ENCODE results near the gene COIL. TPM values are rescaled to one million over a fixed set of nuclear protein-coding genes. Genes with fewer than 3 reads are reported as not detected.

The COIL gene
- total RNA-seq, 2 experiments from 2014 or later = 19.4 to 20.3 TPM

GRCh38 chr17:56899403-56899802 lies 61.4 kb downstream of the COIL start:
- Mint-ChIP-seq H3K27ac (no peak overlapping the region), H3K36me3 (ENCODE audit: low read depth) (peaks cover 98% of the 10 kb centered on the region), H3K4me3 (no peak overlapping the region), H3K4me1 (ENCODE audit: low read depth) (peaks cover 6% of the 10 kb centered on the region), H3K27me3 (no peaks in the 10 kb centered on the region), H3K9me3 (no peaks in the 10 kb centered on the region)
- CTCF ChIA-PET = no interaction called here
- Histone ChIP-seq H3K27me3 (ENCODE audit: control insufficient read depth in 1 of 2, insufficient read depth in 2 of 2, low read length in 2 of 2) (no peaks in the 10 kb centered on the region), H3K9me3 (ENCODE audit: control insufficient read depth in 1 of 2, insufficient read depth in 1 of 2, low read length in 2 of 2) (no peaks in the 10 kb centered on the region), H3K4me3 (ENCODE audit: low read length) (no peak overlapping the region), H3K4me1 (ENCODE audit: insufficient read depth, low read length) (no peaks in the 10 kb centered on the region), H3K27ac (ENCODE audit: low read depth in 1 of 2, low read length in 2 of 2) (no peak overlapping the region), H3K36me3 (ENCODE audit: insufficient read depth, low read length) (peaks cover 93% of the 10 kb centered on the region)
- POLR2A ChIA-PET = interaction anchor here (0.6 kb wide), 1 partner anchor 13 kb away, joined by 3 read pairs; no protein-coding TSS in a partner anchor
- DNase-seq (no peak), ATAC-seq (ENCODE audit: poor library complexity) (no peak)
- no peak for TF ChIP-seq CTCF (IDR thresholded peaks at IDR 0.05)
- intact Hi-C loops (cut with DNase I, micrococcal nuclease) = no loop called here

DNA sequence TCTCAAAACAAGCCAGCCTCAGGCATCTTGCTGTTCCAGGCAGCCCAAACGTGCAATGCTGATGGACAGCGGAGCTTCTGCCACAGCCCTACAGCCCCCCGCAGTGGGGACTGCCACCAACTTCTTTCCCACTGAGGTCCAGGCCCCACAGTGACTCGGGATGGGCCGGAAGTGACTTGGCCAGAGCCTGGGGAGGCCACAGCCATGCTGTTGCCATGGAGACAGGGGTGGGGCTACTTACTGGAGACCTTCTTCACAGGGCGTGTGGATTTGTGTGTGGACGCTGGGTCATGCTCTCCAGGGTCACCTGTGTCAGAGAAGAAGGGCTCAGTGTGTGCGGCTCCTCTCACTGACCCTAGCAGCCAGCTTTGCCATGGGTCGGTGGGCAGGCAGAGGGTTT lies 62.0 kb downstream of the COIL start:
- peaks cover 90% of the 10 kb centered on the region for H3K36me3 ChIP-seq (ENCODE audit: insufficient read depth, low read length)
- POLR2A ChIA-PET = no interaction called here
- H3K27me3 Mint-ChIP-seq = no peaks in the 10 kb centered on the region
- H3K27me3 ChIP-seq (ENCODE audit: control insufficient read depth in 1 of 2, insufficient read depth in 2 of 2, low read length in 2 of 2) = no peaks in the 10 kb centered on the region
- CTCF ChIA-PET = no interaction called here
- H3K4me1 Mint-ChIP-seq (ENCODE audit: low read depth) = peaks cover 6% of the 10 kb centered on the region
- no peak overlapping the region for H3K27ac ChIP-seq (ENCODE audit: low read depth in 1 of 2, low read length in 2 of 2)
- DNase-seq = peak in 1 of 14 experiments; percentile 29
- H3K9me3 ChIP-seq (ENCODE audit: control insufficient read depth in 1 of 2, insufficient read depth in 1 of 2, low read length in 2 of 2) = no peaks in the 10 kb centered on the region
- no peak for ATAC-seq (ENCODE audit: poor library complexity)
- peaks cover 98% of the 10 kb centered on the region for H3K36me3 Mint-ChIP-seq (ENCODE audit: low read depth)
- no peaks in the 10 kb centered on the region for H3K4me1 ChIP-seq (ENCODE audit: insufficient read depth, low read length)
- no peaks in the 10 kb centered on the region for H3K9me3 Mint-ChIP-seq
- H3K4me3 Mint-ChIP-seq = no peak overlapping the region
- no peak overlapping the region for H3K4me3 ChIP-seq (ENCODE audit: low read length)
- intact Hi-C loops (cut with DNase I, micrococcal nuclease) = no loop called here
- no peak overlapping the region for H3K27ac Mint-ChIP-seq
- no peak for TF ChIP-seq CTCF (IDR thresholded peaks at IDR 0.05)

DNA sequence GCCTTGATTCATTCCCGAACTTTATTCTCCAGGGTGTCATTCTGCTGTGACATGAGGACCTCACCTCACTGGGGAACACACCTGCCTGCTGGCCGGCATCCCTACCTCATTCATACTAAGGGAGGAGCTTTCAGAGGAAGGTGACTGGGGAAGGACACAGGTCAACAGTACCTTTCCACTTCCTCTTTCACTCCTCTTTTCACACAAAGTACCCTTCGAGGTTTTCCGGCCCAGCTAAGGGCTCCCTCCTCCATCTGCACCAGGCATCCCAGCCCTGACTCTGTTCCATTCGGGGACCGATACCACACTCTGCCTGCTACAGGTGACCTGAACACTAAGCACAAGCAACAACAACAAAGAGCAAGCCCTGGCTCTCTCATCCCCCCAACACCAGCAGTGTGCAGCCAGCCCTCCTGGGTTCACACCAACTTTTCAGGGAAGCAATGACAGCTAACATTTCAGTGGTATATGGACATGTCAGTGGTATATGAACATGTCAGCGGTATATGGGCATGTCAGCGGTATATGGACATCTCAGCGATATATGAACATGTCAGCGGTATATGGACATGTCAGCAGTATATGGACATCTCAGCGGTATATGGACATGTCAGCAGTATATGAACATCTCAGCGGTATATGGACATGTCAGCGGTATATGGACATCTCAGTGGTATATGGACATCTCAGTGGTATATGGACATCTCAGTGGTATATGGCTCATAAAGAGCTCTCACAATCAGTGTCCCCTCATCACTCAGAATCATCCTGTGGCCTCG lies 63.0 kb downstream of the COIL start:
- H3K36me3 Mint-ChIP-seq (ENCODE audit: low read depth) = peaks cover 98% of the 10 kb centered on the region
- Histone ChIP-seq H3K9me3 (ENCODE audit: control insufficient read depth in 1 of 2, insufficient read depth in 1 of 2, low read length in 2 of 2) (no peaks in the 10 kb centered on the region), H3K4me3 (ENCODE audit: low read length) (no peak overlapping the region), H3K27me3 (ENCODE audit: control insufficient read depth in 1 of 2, insufficient read depth in 2 of 2, low read length in 2 of 2) (no peaks in the 10 kb centered on the region), H3K27ac (ENCODE audit: low read depth in 1 of 2, low read length in 2 of 2) (no peak overlapping the region), H3K4me1 (ENCODE audit: insufficient read depth, low read length) (no peaks in the 10 kb centered on the region), H3K36me3 (ENCODE audit: insufficient read depth, low read length) (peaks cover 93% of the 10 kb centered on the region)
- peak in 1 of 14 experiments; percentile 25 for DNase-seq
- no peak overlapping the region for H3K4me3 Mint-ChIP-seq
- peaks cover 6% of the 10 kb centered on the region for H3K4me1 Mint-ChIP-seq (ENCODE audit: low read depth)
- no peak for ATAC-seq (ENCODE audit: poor library complexity)
- no peak for TF ChIP-seq CTCF (IDR thresholded peaks at IDR 0.05)
- no peaks in the 10 kb centered on the region for H3K9me3 Mint-ChIP-seq
- H3K27ac Mint-ChIP-seq = no peak overlapping the region
- POLR2A ChIA-PET = no interaction called here
- CTCF ChIA-PET = no interaction called here
- intact Hi-C loops (cut with DNase I, micrococcal nuclease) = no loop called here
- no peaks in the 10 kb centered on the region for H3K27me3 Mint-ChIP-seq

All from CD4-positive, alpha-beta T cell (primary cell).